ENCODE measurements around the gene UBASH3B. TPM values are rescaled to one million over a fixed set of nuclear protein-coding genes. Genes with fewer than 3 reads are reported as not detected.

UBASH3B gene
- total RNA-seq, 2 donors from 2014 or later = 0.78 to 12.9 TPM

GRCh38 chr11:122731500-122731913 is 76.0 kb downstream of the UBASH3B start:
- Histone ChIP-seq H3K27me3 (no peaks in the 10 kb centered on the region), H3K4me1 (no peaks in the 10 kb centered on the region), H3K4me3 (no peak overlapping the region), H3K27ac (no peak overlapping the region), H3K9me3 (no peaks in the 10 kb centered on the region), H3K36me3 (replicated peaks in 1 of 2; ENCODE audit: insufficient read depth in 1 of 2, low read depth in 2 of 2) (no peaks in the 10 kb centered on the region)
- TF ChIP-seq POLR2A (IDR thresholded peaks at IDR 0.05) (no peak), CTCF (IDR thresholded peaks at IDR 0.05) (no peak)
- ATAC-seq = peak; percentile 38
- 72 to 84% methylated on average over 2 of the region's 2 CpGs for WGBS, 2 donors
- no peak for DNase-seq
- intact Hi-C loops (cut with DNase I) = no loop called here

GRCh38 chr11:122732342-122733315 is 77.1 kb downstream of the UBASH3B start:
- ATAC-seq (no peak), DNase-seq (no peak)
- no peak overlapping the region for H3K27ac ChIP-seq
- H3K4me1 ChIP-seq = no peaks in the 10 kb centered on the region
- H3K36me3 ChIP-seq (replicated peaks in 1 of 2; ENCODE audit: insufficient read depth in 1 of 2, low read depth in 2 of 2) = no peaks in the 10 kb centered on the region
- 45 to 48% methylated on average over 8 of the region's 8 CpGs for WGBS, 2 donors
- no peaks in the 10 kb centered on the region for H3K9me3 ChIP-seq
- no peak for TF ChIP-seq CTCF (IDR thresholded peaks at IDR 0.05)
- no peak for TF ChIP-seq POLR2A (IDR thresholded peaks at IDR 0.05)
- H3K27me3 ChIP-seq = no peaks in the 10 kb centered on the region
- intact Hi-C loops (cut with DNase I) = no loop called here
- H3K4me3 ChIP-seq = no peak overlapping the region

- H3K27me3 ChIP-seq = no peaks in the 10 kb centered on the region
- no peak for TF ChIP-seq CTCF (IDR thresholded peaks at IDR 0.05)
- H3K4me1 ChIP-seq = no peaks in the 10 kb centered on the region
- H3K36me3 ChIP-seq (replicated peaks in 1 of 2; ENCODE audit: insufficient read depth in 1 of 2, low read depth in 2 of 2) = no peaks in the 10 kb centered on the region
- DNase-seq (peak in 2 of 4 donors; percentile 25 to 63), ATAC-seq (no peak)
- intact Hi-C loops (cut with DNase I) = no loop called here
- H3K27ac ChIP-seq = no peak overlapping the region
- no peaks in the 10 kb centered on the region for H3K9me3 ChIP-seq
- WGBS, 2 donors = 43 to 51% methylated on average over 4 of the region's 4 CpGs
- H3K4me3 ChIP-seq = no peak overlapping the region
Measured at GRCh38 chr11:122733318-122733717, 77.8 kb downstream of the UBASH3B start.

GRCh38 chr11:122734848-122735496 is 79.5 kb downstream of the UBASH3B start:
- intact Hi-C loops (cut with DNase I) = no loop called here
- no peaks in the 10 kb centered on the region for H3K36me3 ChIP-seq (replicated peaks in 1 of 2; ENCODE audit: insufficient read depth in 1 of 2, low read depth in 2 of 2)
- H3K4me1 ChIP-seq = no peaks in the 10 kb centered on the region
- 32 to 33% methylated on average over 3 of the region's 3 CpGs for WGBS, 2 donors
- ATAC-seq (no peak), DNase-seq (no peak)
- TF ChIP-seq POLR2A (IDR thresholded peaks at IDR 0.05) (no peak), CTCF (IDR thresholded peaks at IDR 0.05) (no peak)
- H3K27me3 ChIP-seq = no peaks in the 10 kb centered on the region
- H3K27ac ChIP-seq = no peak overlapping the region
- no peaks in the 10 kb centered on the region for H3K9me3 ChIP-seq
- H3K4me3 ChIP-seq = no peak overlapping the region
